ENCODE data around the gene DCAF8L1. TPM values are rescaled to one million over a fixed set of nuclear protein-coding genes. Genes with fewer than 3 reads are reported as not detected.

DCAF8L1 gene
- total RNA-seq: not detected in 2 replicates

GRCh38 chrX:27981349-27981748 is at the start of gene DCAF8L1:
TSS of gene DCAF8L1 (minus strand) at chrX:27981449. CDS start at chrX:27981334, 115 bp downstream.

Other genes starting within 250 kb of the DCAF8L1 start
- not detected in 2 replicates for gene MAGEB10, start 173.5 kb downstream of the DCAF8L1 start, total RNA-seq

Measured in subcutaneous preadipocyte (primary cell).